Esophagus muscularis mucosa (tissue), 3 donors: Measurements from ENCODE around the gene FBXW12.

Source experiments
- POLR2A ChIP-seq: fragments of 450-650 bp; IDR thresholded peaks from one replicate; pipeline ENCODE4 v1.6.1; 2017; ENCODE audit warnings: antibody characterized with exemption, moderate library complexity, mild to moderate bottlenecking, low read depth
- TF ChIP-seq, protein P1 (sequence below), 3 experiments: fragments of 200-600 bp in 2 of 3; fragments of 450-650 bp in 1 of 3; sonication (generic) in 2 of 3; IDR thresholded peaks; one replicate each; pipeline ENCODE4 v1.5.1; 2017 to 2019; ENCODE audit warnings: antibody characterized with exemption in 3 of 3, mild to moderate bottlenecking in 2 of 3, moderate library complexity in 1 of 3

DNA sequence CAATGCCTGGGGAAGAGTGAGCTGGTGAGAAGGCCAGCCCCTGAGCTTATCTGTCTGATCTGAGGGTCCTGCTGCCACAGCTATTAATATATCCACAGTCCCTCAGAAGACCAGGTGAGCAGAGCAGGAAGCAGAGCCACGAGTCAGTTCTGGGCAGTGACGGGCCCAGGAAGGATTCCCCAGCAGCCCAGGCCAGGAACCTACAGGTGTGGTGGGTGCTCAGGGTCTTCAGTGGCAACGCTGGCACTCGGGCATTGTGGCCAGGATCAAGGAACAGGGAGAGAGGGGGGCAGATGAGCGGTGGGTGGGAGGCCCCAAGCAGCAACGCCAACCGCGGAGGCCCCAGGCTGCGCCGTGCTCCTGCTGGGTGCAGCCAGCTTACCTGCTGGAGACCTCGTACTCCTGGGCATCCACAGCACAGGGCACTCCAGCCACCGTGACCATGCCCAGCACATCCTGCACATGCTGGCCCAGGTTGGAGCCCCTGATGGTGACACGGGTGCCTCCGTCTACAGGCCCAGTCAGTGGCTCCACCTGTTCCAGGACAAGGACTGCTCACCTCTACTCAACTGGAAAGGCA is 45.6 kb downstream of the FBXW12 start:
- TF ChIP-seq, protein P1, sequence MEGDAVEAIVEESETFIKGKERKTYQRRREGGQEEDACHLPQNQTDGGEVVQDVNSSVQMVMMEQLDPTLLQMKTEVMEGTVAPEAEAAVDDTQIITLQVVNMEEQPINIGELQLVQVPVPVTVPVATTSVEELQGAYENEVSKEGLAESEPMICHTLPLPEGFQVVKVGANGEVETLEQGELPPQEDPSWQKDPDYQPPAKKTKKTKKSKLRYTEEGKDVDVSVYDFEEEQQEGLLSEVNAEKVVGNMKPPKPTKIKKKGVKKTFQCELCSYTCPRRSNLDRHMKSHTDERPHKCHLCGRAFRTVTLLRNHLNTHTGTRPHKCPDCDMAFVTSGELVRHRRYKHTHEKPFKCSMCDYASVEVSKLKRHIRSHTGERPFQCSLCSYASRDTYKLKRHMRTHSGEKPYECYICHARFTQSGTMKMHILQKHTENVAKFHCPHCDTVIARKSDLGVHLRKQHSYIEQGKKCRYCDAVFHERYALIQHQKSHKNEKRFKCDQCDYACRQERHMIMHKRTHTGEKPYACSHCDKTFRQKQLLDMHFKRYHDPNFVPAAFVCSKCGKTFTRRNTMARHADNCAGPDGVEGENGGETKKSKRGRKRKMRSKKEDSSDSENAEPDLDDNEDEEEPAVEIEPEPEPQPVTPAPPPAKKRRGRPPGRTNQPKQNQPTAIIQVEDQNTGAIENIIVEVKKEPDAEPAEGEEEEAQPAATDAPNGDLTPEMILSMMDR (IDR thresholded peaks at IDR 0.05): no peak
- TF ChIP-seq POLR2A: no peak
